Fibroblast of lung (primary cell): Measurements from ENCODE around the gene UPP1.

Experiments used
- CTCF ChIP-seq, 2 donors: IDR thresholded peaks in 1 of 2; conservative IDR thresholded peaks in 1 of 2; 1 replicate in 1 of 2; 2 replicates in 1 of 2; pipeline ENCODE4 v1.5.1; 2011 to 2012; ENCODE audit warnings: low read length in 2 of 2, control low read depth in 1 of 2, inconsistent platforms in 1 of 2, low read depth in 1 of 2, mild to moderate bottlenecking in 1 of 2
- EZH2 ChIP-seq: IDR thresholded peaks from 2 replicates; pipeline ENCODE4 v1.5.1; 2012; ENCODE audit warnings: low read length, control low read depth, mild to moderate bottlenecking; ENCODE audit errors: missing control alignments

- TF ChIP-seq CTCF (conservative IDR thresholded peaks at IDR 0.05 in 1 of 2, IDR thresholded peaks at IDR 0.05 in 1 of 2; ENCODE audit: low read depth in 1 of 2, low read length in 2 of 2) (no peak), EZH2 (no peak)
Observed at GRCh38 chr7:48090095-48090805, 1.2 kb downstream of the UPP1 start.
